Skin of body (tissue), 2 donors: Measurements from ENCODE around the gene ARHGEF4. TPM values are rescaled to one million over a fixed set of nuclear protein-coding genes. Genes with fewer than 3 reads are reported as not detected.
"Not testable (repeated sequence)": the region's sequence is repeated elsewhere in the genome, so short reads cannot be mapped to it uniquely, and the experiment has no call there.

Experiments used
- DNase-seq: peaks from one replicate; lab custom pipeline; 2025; lab: John Stamatoyannopoulos, UW
- total RNA-seq: library from RNA; depleted of rRNA; stranded (reverse); fragments of >200 nt; gene quantifications from one replicate; pipeline ENCODE4 v1.2.3, GENCODE V29; 2014

Gene ARHGEF4
- total RNA-seq, 1 donor from 2014 or later = 19.9 TPM

DNA sequence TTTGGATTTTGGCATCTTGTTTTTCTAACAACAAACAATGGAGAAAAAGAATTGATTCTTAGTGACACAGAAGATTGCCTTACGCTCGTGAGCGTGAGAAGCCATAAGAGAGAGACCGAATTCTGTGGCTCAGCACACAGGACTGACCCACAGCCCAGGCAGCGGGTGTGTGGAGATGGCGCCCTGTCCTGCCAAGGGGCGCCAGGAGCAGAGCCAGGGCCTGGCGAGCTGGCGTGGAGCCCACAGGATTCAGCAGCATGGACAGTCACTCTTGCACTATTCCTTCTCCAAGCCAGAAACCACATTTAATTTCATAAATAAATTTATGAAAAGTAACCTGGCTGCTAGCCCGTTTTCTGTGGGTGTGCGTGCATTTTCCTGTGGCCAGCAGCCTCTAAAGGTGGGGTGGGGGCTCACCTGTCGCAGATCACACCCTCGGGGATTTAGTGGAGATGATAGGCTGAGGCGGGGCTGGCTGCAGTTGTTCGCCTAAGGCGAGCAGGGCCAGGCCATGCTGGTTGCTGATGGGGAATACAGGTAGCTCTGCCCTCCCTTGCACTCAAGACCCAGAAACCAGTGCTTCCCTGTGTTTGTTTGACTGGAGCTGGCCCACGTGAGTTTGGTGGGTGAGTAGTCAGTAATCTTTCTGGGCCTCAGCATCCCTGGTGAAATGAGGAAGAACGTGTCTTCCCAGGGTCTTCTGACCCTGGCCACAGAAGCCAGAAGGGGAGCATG, 210.4 kb downstream of the ARHGEF4 start:
- DNase-seq = no peak

DNA sequence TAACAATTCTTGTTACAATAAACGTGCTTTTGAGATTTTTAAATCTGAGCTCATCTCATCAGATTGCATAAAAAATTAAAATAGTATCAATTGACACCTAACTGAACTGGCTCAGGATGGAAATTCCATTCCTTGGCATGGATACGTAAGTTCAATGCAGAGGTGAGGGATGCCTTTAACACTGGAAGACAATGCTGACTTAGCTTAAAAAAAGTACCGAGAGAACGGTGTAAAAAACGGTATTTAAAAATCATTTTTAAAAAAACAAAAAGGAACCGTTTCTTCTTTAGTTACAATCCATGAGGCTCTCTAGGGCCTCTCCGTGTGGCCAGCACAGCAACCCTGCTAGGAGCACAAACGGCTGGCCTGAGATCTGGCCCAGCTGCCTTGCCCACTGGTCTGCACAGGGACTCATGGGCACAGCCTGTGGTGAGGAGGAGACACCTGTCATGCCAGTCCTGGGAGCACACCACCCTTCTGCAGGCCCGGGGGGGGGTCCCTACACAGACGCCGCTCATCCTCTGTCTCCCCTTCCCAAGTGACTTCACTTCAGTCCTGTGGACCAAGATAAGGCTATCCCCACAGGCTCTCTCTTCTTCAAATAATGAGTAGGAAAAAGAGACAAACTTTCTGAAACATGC, 211.3 kb downstream of the ARHGEF4 start:
- no peak for DNase-seq

DNA sequence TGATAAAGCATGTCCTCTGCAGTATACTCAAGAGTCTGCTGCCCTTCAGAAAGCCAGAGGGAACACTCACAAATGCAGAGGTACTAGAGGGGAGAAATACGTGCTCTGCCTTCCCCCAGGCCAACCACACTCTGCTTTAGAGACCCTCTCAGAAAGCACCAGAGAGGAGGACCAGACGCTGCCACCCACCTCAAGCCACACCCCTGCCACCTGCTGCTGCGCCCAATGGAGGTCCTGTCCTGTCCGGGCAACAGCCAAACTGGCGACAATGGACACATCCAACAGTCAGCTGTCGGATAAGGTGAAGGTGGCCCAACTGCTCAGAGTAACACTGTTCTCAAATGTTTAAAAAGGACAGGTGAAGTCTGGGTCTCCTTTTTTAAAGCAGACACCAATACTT, 211.9 kb downstream of the ARHGEF4 start:
- no peak for DNase-seq

DNA sequence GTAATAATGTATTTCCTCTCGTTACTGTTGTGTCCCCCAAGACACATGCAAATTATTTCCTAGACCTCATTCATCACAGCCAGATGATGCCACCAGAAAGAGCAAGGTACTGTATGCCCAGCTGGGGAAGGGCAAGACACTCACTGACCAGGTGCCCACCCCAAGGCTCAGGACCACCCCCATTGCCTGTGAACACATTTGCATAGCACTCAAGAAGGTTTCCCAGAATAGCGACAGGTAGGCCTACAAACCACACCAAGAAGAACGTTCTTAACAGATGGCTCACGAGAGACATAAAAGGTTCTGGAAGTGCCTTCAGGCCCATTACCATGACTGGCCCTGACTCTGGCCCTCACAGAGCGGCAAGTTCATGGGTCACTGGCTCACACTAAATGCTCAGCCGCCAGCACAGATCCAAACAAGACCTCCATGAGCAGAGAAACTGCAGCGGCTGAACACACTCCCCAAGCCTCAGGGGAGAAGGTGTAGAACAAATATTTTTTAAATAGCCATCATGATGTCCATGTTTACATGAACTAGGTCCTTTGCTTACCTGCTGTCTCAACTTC, 212.5 kb downstream of the ARHGEF4 start:
- DNase-seq = no peak

DNA sequence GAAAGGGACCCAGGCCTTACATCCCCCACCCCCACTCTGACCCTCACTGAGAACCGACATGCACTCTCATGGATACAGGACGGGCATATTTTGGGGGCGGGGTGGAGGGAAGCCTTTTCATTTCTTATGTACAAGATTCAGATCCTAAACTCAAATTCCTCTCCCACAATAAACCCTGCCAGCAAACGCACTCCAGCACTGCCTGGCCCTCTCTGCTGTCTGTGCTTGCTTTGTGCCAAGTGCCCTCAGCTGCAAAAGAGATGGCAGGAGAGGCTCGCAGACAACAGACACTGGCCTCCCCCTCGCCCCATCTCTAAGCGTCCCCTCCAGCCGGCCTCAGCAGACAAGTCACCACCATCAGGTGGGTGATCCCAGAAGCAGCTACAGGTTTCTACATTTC, 214.2 kb downstream of the ARHGEF4 start:
- DNase-seq = no peak

DNA sequence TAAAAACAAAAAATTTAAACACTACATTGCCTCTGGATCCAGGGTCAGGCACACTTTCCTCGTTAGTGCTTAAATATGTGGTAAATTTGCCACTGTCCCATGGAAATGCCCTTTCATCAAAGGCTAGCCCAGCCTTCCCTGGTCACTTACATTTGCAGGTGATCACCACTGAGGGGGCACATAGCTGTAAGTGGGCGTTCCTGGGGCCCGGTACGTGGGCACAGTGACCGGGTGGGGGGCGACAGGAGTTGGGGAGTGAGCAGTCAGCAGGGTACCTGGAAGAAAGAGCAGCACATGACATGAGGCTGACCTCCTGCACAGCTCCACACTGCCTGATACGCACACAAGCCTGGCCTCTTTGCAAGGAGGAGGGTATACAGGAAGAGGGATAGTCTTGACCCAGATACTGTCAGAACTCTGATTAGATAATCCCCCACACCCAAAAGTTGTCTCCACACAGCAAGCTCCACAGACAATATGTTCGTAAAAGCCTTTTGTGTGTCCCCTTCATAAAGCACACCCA, 216.1 kb downstream of the ARHGEF4 start:
- DNase-seq = no peak

DNA sequence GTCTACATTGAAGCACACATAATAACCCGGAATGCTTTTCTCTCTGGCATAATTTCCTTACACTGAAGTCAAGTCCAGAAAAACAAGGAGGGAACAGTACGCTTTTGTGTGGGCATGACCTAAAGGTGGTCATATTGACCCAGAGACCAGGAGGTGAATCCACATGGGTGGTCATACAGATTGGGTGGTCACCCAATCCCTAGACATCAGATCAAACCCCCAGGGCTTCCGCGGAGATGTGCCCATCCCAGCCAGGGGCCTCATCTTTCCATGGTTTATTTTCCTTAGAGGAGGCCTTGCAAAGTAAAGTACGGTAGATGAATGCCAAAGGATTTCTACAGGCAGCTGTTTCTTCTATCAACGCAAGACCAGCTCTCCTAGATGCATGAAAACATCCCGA, 217.8 kb downstream of the ARHGEF4 start:
- no peak for DNase-seq

DNA sequence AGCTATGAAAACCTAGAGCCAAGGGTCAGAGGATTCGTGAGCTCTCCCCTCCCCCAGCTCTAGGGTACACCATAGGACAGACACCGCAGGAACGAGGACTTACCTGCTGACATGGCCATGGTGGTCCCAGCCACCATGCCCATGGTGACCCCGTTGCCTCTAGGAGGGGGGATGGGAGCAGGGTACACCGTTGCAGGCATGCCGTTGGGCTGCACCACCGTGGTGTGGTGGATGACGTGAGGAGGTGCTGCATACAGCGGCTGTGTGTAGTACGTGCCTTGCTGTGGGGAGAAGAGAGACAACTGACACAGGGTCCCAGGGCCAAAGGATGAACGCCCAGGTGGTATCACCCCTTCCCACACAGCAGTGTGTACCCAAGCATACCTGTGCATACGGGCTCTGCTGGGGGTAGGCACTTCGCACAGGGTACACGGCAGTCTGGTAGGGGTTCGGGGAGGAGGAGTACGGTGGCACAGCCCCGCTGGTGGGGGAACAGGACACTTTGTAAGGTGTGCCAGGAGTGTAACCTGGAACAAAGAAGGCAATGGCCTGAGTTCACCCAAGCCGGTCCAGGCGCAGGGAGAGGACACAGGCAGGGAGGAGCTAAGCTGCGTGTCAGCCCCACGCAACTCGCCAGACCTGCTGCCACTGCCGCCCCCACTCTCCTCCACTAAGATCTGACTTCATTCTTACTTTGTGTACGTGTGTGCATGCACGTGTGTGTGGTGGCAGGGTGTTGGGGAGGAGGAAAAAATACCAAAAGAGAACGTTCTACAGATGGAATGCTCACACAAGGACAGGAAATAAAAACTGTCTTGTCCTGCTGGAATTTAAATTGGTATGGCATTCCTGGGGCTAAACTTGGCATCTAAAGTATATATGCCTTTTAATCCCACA, 218.7 kb downstream of the ARHGEF4 start:
- DNase-seq = no peak

DNA sequence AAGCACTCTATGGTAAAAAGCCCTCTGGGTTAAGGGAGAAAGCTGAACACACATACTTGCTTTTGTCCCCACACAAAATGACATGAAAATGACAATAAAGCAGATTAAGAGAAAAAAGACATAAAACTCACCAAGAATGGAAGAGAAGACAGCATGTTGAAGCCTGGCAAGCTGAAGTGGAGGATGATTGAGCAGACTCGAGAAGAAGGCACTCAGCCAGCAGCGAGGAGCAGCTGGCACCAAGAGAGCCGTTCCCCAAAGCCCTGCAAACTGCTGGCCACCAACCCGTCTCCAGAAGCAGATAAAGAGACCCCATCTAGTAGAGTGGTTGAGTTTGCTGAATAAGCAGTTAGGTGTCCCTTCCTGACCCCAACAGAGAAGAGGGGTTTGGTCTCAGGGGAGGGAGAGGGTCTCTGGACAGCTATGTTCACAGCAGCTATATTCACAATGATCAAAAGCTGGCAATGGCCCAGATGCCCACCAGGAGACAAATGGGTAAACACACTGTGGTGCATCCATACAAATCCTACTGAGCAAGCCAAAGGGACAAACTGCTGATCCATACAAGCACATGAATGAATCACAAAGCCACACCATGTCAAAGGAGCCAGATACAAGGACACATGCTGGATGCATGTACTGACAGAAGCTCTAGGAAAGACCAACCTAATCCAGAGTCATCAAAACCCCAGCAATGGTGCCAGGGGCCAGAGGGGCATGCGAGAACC, 219.7 kb downstream of the ARHGEF4 start:
- DNase-seq = no peak

DNA sequence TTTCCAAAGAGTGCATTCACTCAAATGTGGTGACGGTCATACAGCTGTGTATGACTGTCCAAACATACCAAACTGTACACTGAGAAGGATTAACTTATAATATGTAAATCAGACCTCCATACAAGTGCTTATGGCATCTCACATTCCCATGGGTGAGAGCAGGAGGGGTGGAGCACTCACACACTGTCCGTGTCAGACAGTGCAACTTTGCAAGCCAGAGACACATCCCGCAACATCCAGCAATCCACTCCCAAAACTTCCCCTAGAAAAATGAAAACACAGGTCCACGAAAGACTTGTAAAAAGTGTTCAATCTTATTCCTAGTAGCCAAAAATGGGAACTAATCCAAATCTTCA, 220.2 kb downstream of the ARHGEF4 start:
- no peak for DNase-seq

DNA sequence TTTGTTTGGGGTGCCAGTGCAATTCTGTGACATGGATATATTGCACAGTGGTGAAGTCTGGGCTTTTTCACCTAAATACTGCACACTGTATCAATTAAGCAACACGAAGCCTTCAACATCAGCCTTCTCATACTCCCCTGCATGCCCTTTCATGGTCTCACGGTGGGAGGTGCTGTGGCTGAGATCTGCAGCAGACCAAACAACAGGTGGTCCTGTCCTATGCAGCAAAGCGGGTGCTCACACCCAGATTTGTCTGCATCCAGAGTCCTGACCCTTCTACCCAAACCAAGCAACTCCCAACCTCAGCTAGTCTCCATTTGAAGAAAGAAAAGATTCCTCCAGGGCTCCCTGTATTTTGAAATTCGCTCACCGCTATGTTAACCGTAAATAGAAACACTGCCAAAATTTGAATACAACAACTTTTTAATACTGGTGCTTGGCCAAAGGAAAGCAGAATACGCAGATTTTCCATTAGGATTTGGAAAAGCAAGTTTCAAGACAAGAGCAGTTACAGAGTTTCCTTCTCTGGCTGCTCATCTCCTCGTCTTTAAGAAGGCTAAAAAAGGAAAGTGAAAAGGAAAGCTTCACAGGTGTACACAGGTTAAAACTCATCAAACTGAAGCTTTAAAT, 221.6 kb downstream of the ARHGEF4 start:
- no peak for DNase-seq

DNA sequence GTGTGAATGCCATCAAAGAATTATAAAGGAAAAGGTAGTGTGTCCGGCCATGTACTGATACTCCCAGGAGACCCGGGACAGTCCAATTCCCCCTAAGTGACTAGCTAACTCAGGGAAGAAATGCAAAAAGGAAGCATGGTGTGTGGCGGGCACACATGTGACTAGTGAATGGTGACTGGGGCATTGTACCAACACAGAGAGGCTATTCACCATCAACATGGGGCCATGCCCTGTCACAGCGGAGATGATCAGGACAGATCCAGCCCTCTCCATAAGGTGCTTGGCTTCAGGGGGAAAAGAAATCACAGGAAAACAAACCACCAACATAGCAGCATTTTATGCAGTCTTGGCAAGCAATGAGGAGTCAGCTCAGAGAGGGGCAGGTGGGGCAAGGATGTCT, 222.2 kb downstream of the ARHGEF4 start:
- DNase-seq = no peak

DNA sequence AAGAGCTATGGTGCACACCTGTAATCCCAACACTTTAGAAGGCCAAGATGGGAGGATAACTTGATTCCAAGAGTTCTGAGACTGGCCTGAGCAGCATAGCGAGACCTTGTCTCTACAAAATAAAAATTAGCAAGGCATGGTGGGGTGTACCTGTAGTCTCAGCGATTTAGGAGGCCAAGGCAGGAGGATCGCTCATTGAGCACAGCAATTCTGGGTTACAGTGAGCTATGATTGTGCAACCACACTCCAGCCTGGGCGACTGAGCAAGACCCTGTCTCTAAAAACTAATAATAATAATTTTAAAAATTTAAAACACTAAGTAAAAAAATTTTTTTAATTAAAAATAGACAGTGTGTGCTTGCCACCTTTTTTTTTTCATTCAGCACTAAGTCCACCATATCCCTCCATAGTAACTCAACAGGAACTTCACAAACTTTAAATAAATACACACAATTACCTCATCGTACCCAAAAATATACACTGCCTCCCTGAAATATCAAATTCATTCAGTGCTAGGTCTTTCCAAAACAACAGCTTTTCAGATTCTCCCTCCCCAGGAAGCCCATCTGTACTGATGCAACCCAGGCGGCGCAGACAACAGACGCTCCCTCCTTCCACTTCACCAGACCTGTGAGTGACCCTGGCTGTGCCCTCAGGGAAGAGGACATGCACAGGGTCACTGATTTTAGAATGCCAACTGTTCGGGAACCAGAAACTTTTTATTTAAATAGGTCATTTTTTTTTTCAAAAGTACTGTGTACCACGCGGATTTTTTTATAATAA, 227.0 kb downstream of the ARHGEF4 start:
- no peak for DNase-seq

DNA sequence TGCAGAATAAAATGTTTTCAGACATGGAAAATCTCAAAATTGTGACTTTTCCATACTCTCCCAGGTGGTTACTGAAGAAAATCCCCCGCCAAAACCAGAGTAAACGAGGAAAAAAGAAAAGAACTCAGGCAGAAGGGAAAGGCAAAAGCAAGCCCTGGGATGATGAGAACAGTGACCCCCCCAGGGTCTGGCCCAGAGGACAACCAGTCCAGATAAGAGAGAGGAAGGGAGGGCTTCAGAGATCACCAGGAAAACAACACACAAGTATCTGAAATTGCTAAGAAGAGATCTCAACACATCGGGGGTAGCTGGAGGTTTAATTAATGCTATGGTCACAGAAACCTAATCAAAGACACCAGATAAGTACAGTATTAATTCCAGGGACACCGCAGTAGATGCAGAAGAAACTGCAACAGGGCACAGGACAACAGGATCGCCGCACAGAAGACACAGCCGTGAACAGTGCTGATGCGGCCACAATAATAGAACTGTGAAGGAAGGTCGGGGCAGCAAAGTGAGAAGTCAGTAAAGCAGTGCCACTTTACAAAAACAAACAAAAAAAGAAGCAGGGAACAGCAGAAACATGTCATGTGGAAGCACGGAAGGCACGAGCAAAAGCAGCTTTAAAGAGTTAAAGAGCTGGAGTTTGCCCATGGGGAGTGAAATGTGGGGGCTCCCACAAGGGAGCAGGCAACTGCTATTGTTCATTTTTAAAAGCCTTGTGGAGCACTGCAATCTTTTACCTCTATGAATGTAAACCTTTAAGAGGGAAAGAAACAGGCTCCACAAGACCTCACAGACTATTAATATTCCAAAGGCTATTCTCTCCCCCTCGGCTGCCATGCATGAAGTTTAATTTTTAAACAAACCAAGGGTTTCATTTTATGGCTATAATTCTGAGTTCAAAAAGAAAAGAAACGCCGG, 228.1 kb downstream of the ARHGEF4 start:
- no peak for DNase-seq

DNA sequence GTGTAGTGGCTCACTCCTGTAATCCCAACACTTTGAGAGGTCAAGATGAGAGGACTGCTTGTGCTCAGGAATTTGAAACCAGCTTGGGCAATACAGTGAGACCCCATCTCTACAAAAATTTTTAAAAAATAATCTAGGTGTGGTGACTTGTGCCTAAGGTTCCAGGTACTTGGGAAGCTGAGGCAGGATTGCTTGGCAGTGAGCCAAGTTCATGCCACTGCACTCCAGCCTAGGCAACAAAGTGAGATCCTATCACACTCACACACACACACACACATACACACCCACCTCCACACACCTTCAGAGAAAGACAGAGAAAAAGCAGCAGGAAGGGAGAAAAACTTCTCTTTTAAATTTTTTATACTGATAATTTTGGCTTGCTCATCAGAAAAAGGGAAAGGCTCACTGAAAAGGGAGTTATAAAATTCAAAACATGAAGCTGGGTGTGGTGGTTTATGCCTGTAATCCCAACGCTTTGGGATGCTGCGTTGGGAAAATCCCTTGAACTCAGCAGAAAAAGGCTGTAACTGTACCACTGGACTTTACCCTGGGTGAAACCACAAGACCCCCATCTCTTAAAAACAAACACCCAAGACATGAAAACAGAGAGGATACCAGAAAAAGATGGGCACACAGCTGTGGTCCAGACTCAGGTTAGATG, 230.9 kb downstream of the ARHGEF4 start:
- DNase-seq = no peak

DNA sequence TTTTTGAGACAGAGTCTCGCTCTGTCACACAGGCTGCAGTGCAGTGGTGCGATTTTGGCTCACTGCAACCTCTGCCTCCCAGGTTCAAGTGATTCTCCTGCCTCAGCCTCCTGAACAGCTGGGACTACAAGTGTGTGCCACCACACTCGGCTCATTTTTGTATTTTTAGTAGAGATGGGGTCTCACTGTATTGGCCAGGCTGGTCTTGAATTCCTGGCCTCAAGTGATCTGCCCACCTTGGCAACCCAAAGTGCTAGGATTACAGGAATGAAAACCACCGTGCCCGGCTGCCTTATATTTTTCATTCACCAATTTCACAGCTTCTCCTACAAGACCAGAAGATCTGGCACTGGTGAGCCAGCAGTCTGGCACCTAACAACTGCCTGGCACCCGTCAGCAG, 231.5 kb downstream of the ARHGEF4 start:
- DNase-seq = not testable (repeated sequence)

DNA sequence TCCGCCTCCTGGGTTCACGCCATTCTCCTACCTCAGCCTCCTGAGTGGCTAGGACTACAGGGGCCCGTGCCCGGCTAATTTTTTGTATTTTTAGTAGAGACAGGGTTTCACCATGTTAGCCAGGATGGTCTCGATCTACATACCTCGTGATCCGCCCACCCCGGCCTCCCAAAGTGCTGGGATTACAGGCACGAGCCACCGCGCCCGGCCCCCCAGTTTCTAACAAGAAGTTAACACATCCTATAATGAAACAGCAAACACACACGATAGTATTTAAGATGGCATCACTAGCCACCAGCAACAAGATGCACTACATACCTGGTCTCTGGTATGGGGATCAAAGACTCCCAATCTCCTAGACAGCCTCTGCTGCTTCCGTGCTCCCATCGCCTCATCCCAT, 238.9 kb downstream of the ARHGEF4 start:
- DNase-seq = not testable (repeated sequence)

DNA sequence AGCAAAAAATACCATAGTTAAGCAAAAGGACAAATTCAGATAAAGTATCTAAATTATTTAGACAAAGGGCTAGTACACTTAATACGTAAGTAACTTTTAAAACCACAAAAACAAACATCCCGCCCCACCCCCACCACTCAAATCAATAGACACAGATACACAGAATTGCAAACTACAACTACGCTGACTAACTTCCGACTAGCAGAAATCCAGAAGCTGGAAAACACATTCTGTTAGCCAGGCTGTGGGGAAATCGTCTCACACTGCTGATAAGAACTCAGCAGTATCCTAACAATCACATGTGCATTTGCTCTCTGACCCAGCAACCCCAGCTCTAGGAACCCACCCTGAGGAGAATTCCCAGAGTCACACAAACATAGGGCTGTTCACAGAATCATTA, 240.0 kb downstream of the ARHGEF4 start:
- DNase-seq = no peak
